SK-N-SH (cell line): ENCODE data around the gene RBM47. TPM values are rescaled to one million over a fixed set of nuclear protein-coding genes. Genes with fewer than 3 reads are reported as not detected.

Experiments
- CTCF ChIA-PET: fragments of 300-600, 350-600 bp; formaldehyde crosslinking; extraction: SDS; loops from one replicate; lab custom pipeline; 2021; lab: Yijun Ruan, JAX
- POLR2A ChIA-PET: fragments of 350-600 bp; sonication (Branson Sonifier 250); formaldehyde crosslinking; extraction: SDS; loops from one replicate; lab custom pipeline; 2020; ENCODE audit warnings: antibody characterized with exemption, inconsistent platforms; lab: Yijun Ruan, JAX
- DNase-seq: peaks from one replicate; pipeline ENCODE4 v3.0.0; 2012
- H2AFZ ChIP-seq: fragments of 200-600 bp; sonication (generic); 2 replicates; pipeline ENCODE4 v1.8.1; 2016; ENCODE audit warnings: antibody characterized with exemption, mild to moderate bottlenecking, low read depth
- H3F3A ChIP-seq: fragments of 200-600 bp; sonication (generic); replicated peaks from 2 replicates; pipeline ENCODE3; 2016; ENCODE audit warnings: antibody characterized with exemption, mild to moderate bottlenecking; ENCODE audit not compliant: insufficient read depth
- H3K27ac ChIP-seq, 2 experiments: fragments of 200-500 bp in 1 of 2; fragments of 200-600 bp in 1 of 2; sonication (Bioruptor generic) in 1 of 2; sonication (generic), shearing (Covaris generic) in 1 of 2; 2 replicates each; pipeline versions ENCODE4 v1.5.1 to v1.6.1; 2014 to 2016; ENCODE audit warnings: low read depth in 2 of 2, inconsistent platforms in 1 of 2, low read length in 1 of 2, mild to moderate bottlenecking in 1 of 2, mixed read lengths in 1 of 2
- H3K27me3 ChIP-seq: fragments of 200-600 bp; sonication (generic), shearing (Covaris generic); 2 replicates; pipeline ENCODE4 v1.6.1; 2016; ENCODE audit warnings: mixed run types; ENCODE audit not compliant: insufficient read depth
- H3K36me3 ChIP-seq, 2 experiments: fragments of 200-500 bp in 1 of 2; fragments of 200-600 bp in 1 of 2; sonication (Bioruptor generic) in 1 of 2; sonication (generic) in 1 of 2; replicated peaks in 1 of 2; 2 replicates each; pipeline versions ENCODE3 to v1.5.1; 2014 to 2016; ENCODE audit warnings: low read length in 1 of 2, mild to moderate bottlenecking in 1 of 2; ENCODE audit not compliant: insufficient read depth in 2 of 2, control insufficient read depth in 1 of 2
- H3K4me1 ChIP-seq, 2 experiments: fragments of 200-500 bp in 1 of 2; fragments of 200-600 bp in 1 of 2; sonication (Bioruptor generic) in 1 of 2; sonication (generic), shearing (Covaris generic) in 1 of 2; 2 replicates each; pipeline versions ENCODE4 v1.5.1 to v1.6.1; 2014 to 2016; ENCODE audit warnings: low read depth in 1 of 2, low read length in 1 of 2, mixed run types in 1 of 2; ENCODE audit not compliant: insufficient read depth in 2 of 2, control insufficient read depth in 1 of 2
- H3K4me2 ChIP-seq: fragments of 200-600 bp; sonication (generic), shearing (Covaris generic); 2 replicates; pipeline ENCODE4 v1.6.1; 2017; ENCODE audit warnings: mixed run types
- H3K4me3 ChIP-seq, 2 experiments: fragments of 200-500 bp in 1 of 2; fragments of 200-600 bp in 1 of 2; sonication (Bioruptor generic) in 1 of 2; sonication (generic), shearing (Covaris generic) in 1 of 2; 2 replicates each; pipeline versions ENCODE4 v1.5.1 to v1.8.1; 2014 to 2016; ENCODE audit warnings: low read depth in 2 of 2, inconsistent platforms in 1 of 2, low read length in 1 of 2, mild to moderate bottlenecking in 1 of 2, mixed read lengths in 1 of 2, moderate library complexity in 1 of 2
- H3K79me2 ChIP-seq: fragments of 200-600 bp; sonication (generic); 2 replicates; pipeline ENCODE4 v1.8.1; 2017; ENCODE audit warnings: mild to moderate bottlenecking; ENCODE audit not compliant: insufficient read depth
- H3K9ac ChIP-seq: fragments of 200-600 bp; sonication (generic); 2 replicates; pipeline ENCODE4 v1.6.1; 2017; ENCODE audit warnings: mixed run types
- H3K9me2 ChIP-seq: fragments of 200-600 bp; sonication (generic); 2 replicates; pipeline ENCODE4 v1.6.1; 2017; ENCODE audit warnings: mixed run types
- H3K9me3 ChIP-seq: fragments of 200-600 bp; sonication (generic); 2 replicates; pipeline ENCODE4 v1.6.1; 2017; ENCODE audit warnings: mixed run types, mild to moderate bottlenecking, moderate library complexity
- H4K20me1 ChIP-seq: fragments of 200-600 bp; sonication (generic); 2 replicates; pipeline ENCODE4 v1.6.1; 2017; ENCODE audit warnings: mild to moderate bottlenecking, mixed run types; ENCODE audit not compliant: insufficient read depth
- FOXJ3 ChIP-seq: sonication (generic); formaldehyde crosslinking; IDR thresholded peaks from 2 replicates; pipeline ENCODE4 v1.5.1; 2020; ENCODE audit warnings: mild to moderate bottlenecking, missing genetic modification reagents
- FOXM1 ChIP-seq: IDR thresholded peaks from 2 replicates; pipeline ENCODE4 v1.4.0; 2012; ENCODE audit warnings: low read depth, mild to moderate bottlenecking
- GABPA ChIP-seq: IDR thresholded peaks from 2 replicates; pipeline ENCODE4 v1.4.0; 2012; ENCODE audit warnings: low read depth, mild to moderate bottlenecking
- GATA2 ChIP-seq: sonication (generic); formaldehyde crosslinking; IDR thresholded peaks from 2 replicates; pipeline ENCODE4 v1.5.0; 2020; ENCODE audit warnings: mild to moderate bottlenecking, missing genetic modification reagents
- MAX ChIP-seq: IDR thresholded peaks from 2 replicates; pipeline ENCODE4 v1.4.0; 2012; ENCODE audit warnings: low read depth
- NRF1 ChIP-seq: IDR thresholded peaks from 2 replicates; pipeline ENCODE4 v1.6.1; 2012; ENCODE audit warnings: low read depth, mild to moderate bottlenecking, low read length
- RCOR1 ChIP-seq: fragments of 150-350 bp; IDR thresholded peaks from 2 replicates; pipeline ENCODE4 v1.6.1; 2017; ENCODE audit warnings: antibody characterized with exemption, low read length
- RFX5 ChIP-seq: IDR thresholded peaks from 2 replicates; pipeline ENCODE4 v1.6.1; 2012; ENCODE audit warnings: mild to moderate bottlenecking, improper control_type of control experiment, low read length
- SMC3 ChIP-seq: IDR thresholded peaks from 2 replicates; pipeline ENCODE4 v1.6.1; 2012; ENCODE audit warnings: low read depth, low read length, improper control_type of control experiment
- USF1 ChIP-seq: IDR thresholded peaks from 2 replicates; pipeline ENCODE4 v1.4.0; 2012; ENCODE audit warnings: low read depth, borderline replicate concordance
- WGBS: methylation state at CpG from one replicate; pipeline ENCODE4 v1.1.6; 2017; ENCODE audit warnings: low lambda C conversion rate; 5-methylcytosine and 5-hydroxymethylcytosine counted together
- polyA plus RNA-seq, 3 experiments: library from polyadenylated mRNA; depleted of rRNA; stranded (reverse); fragments of >200 nt; gene quantifications; 2 replicates each; pipeline ENCODE4 v1.2.3, GENCODE V29; 2012
- TF ChIP-seq, protein P1 (sequence below): IDR thresholded peaks from 2 replicates; pipeline ENCODE4; 2012
- TF ChIP-seq, protein P2 (sequence below): fragments of 150-350 bp; IDR thresholded peaks from 2 replicates; pipeline ENCODE4 v1.6.1; 2016; ENCODE audit warnings: mild to moderate bottlenecking, low read depth, low read length
- TF ChIP-seq, protein P3 (sequence below): IDR thresholded peaks from 2 replicates; pipeline ENCODE4 v1.4.0; 2012; ENCODE audit warnings: low read depth, borderline replicate concordance

RBM47 gene
- polyA plus RNA-seq, 1 of the 3 experiments (the other 2 are of a cell fraction), result 6.8 TPM

DNA sequence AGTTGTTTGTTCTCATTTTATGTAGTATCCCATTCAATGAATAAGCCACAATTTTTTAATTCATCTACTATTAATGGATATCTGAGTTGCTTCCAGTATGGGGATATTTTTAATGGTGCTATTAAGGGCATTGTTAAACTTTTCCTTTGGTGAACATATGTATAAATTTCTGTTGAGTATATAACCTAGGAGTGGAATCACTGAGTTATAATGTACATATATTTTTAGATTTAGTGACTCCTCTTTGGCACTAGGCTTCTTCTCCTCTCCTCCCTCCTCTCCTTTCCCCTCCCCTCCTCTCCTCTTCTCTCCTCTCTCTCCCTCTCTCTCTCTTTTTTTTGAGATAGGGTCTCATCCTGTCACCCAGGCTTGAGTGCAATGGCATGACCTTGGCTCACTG is 26.4 kb downstream of the RBM47 start:
- Histone ChIP-seq H3K79me2 (peaks cover 4% of the 10 kb centered on the region; the same call in 1 of the 2 replicates), H3K27me3 (no peaks in the 10 kb centered on the region), H3K9me2 (no peaks in the 10 kb centered on the region), H3K9ac (no peak overlapping the region), H4K20me1 (no peaks in the 10 kb centered on the region), H3K4me1 (peaks cover 0 to 10% of the 10 kb centered on the region in 2 experiments; a peak in 1 of 4 replicates), H3K9me3 (no peaks in the 10 kb centered on the region), H3K27ac (no peak overlapping the region), H3F3A (peaks cover 10% of the 10 kb centered on the region), H2AFZ (no peak overlapping the region), H3K36me3 (no peaks in the 10 kb centered on the region), H3K4me2 (no peak overlapping the region), H3K4me3 (no peak overlapping the region)
- TF ChIP-seq MAX (no peak), GABPA (no peak), FOXM1 (no peak), FOXJ3 (CRISPR knock-in tag) (no peak), USF1 (no peak), RCOR1 (no peak), RFX5 (no peak), GATA2 (CRISPR knock-in tag) (no peak), SMC3 (no peak)
- TF ChIP-seq, protein P1, sequence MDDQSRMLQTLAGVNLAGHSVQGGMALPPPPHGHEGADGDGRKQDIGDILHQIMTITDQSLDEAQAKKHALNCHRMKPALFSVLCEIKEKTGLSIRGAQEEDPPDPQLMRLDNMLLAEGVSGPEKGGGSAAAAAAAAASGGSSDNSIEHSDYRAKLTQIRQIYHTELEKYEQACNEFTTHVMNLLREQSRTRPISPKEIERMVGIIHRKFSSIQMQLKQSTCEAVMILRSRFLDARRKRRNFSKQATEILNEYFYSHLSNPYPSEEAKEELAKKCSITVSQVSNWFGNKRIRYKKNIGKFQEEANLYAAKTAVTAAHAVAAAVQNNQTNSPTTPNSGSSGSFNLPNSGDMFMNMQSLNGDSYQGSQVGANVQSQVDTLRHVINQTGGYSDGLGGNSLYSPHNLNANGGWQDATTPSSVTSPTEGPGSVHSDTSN, result no peak
- TF ChIP-seq, protein P2, sequence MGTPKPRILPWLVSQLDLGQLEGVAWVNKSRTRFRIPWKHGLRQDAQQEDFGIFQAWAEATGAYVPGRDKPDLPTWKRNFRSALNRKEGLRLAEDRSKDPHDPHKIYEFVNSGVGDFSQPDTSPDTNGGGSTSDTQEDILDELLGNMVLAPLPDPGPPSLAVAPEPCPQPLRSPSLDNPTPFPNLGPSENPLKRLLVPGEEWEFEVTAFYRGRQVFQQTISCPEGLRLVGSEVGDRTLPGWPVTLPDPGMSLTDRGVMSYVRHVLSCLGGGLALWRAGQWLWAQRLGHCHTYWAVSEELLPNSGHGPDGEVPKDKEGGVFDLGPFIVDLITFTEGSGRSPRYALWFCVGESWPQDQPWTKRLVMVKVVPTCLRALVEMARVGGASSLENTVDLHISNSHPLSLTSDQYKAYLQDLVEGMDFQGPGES, result no peak
- TF ChIP-seq, protein P3, sequence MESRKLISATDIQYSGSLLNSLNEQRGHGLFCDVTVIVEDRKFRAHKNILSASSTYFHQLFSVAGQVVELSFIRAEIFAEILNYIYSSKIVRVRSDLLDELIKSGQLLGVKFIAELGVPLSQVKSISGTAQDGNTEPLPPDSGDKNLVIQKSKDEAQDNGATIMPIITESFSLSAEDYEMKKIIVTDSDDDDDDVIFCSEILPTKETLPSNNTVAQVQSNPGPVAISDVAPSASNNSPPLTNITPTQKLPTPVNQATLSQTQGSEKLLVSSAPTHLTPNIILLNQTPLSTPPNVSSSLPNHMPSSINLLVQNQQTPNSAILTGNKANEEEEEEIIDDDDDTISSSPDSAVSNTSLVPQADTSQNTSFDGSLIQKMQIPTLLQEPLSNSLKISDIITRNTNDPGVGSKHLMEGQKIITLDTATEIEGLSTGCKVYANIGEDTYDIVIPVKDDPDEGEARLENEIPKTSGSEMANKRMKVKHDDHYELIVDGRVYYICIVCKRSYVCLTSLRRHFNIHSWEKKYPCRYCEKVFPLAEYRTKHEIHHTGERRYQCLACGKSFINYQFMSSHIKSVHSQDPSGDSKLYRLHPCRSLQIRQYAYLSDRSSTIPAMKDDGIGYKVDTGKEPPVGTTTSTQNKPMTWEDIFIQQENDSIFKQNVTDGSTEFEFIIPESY, result no peak
- ChIA-PET CTCF (no interaction called here), POLR2A (no interaction called here)
- DNase-seq, result no peak

DNA sequence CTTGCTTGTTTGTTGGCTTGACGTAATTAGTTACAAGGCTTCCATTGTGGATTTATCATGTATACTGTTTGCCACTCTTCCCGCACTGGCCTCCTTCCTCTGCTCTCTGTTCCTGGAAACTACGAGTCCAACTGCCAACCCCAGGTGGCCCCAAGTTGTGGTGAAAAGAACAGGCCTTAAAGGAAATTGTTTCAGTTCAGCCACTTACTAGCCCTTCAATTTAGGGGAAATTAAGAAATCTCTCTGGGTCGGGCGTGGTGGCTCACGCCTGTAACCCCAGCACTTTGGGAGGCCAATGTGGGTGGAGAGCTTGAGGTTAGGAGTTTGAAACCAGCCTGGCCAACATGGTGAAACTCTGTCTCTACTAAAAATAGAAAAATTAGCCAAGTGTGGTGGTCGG is 28.0 kb downstream of the RBM47 start:
- Histone ChIP-seq H3K4me1 (no peaks in the 10 kb centered on the region), H3K4me2 (no peak overlapping the region), H3K27ac (no peak overlapping the region), H3K79me2 (no peaks in the 10 kb centered on the region), H3K9me3 (no peaks in the 10 kb centered on the region), H3K9ac (no peak overlapping the region), H2AFZ (no peak overlapping the region), H3K9me2 (no peaks in the 10 kb centered on the region), H3K4me3 (no peak overlapping the region), H4K20me1 (no peaks in the 10 kb centered on the region), H3K27me3 (no peaks in the 10 kb centered on the region), H3F3A (no peaks in the 10 kb centered on the region), H3K36me3 (no peaks in the 10 kb centered on the region)
- POLR2A ChIA-PET, result no interaction called here
- no peak for DNase-seq
- WGBS, result 96% methylated on average over 7 of the region's 7 CpGs
- CTCF ChIA-PET, result no interaction called here
- no peak for TF ChIP-seq NRF1
